OCI-LY7 (cell line): ENCODE measurements around the gene HEG1.
A peak's percentile ranks its signal among the peaks of the same experiment; 100 is the strongest.

Experiments used
- EZH2phosphoT487 ChIP-seq: fragments of 200-600 bp; sonication (generic); IDR thresholded peaks from 2 replicates; pipeline ENCODE4 v1.6.1; 2018; ENCODE audit warnings: low read depth, borderline replicate concordance, mild to moderate bottlenecking, mixed run types, antibody characterized with exemption, low read length, moderate library complexity, mixed read lengths
- TF ChIP-seq, protein P1 (sequence below): fragments of 200-600 bp; sonication (generic); conservative IDR thresholded peaks from 2 replicates; pipeline ENCODE4 v1.5.1; 2014; ENCODE audit warnings: mild to moderate bottlenecking, antibody characterized with exemption, low read length, moderate library complexity, mixed read lengths

DNA sequence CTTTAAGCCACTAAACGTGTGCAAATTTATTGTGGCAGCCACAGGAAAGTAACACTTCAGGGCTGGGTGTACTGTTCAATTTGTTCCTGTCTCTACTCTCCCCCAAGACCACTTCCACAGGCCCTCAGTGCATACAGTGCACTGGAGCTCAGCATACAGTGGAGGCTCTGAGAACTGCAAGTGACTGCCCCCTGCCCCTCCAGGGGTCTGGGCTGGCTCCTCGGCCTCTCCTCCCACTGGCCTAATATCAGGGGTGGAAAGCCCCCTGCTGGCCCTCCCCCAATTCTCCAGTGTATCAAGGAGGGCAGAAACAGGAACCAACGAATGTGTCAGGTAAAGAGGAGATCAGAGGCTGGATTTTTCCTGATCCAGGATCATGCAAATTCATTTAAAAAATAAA lies 19.9 kb upstream of the HEG1 start:
- TF ChIP-seq EZH2phosphoT487 = no peak
- TF ChIP-seq, protein P1, sequence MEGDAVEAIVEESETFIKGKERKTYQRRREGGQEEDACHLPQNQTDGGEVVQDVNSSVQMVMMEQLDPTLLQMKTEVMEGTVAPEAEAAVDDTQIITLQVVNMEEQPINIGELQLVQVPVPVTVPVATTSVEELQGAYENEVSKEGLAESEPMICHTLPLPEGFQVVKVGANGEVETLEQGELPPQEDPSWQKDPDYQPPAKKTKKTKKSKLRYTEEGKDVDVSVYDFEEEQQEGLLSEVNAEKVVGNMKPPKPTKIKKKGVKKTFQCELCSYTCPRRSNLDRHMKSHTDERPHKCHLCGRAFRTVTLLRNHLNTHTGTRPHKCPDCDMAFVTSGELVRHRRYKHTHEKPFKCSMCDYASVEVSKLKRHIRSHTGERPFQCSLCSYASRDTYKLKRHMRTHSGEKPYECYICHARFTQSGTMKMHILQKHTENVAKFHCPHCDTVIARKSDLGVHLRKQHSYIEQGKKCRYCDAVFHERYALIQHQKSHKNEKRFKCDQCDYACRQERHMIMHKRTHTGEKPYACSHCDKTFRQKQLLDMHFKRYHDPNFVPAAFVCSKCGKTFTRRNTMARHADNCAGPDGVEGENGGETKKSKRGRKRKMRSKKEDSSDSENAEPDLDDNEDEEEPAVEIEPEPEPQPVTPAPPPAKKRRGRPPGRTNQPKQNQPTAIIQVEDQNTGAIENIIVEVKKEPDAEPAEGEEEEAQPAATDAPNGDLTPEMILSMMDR = peak; percentile 26; the same call in 1 of the 2 replicates
